Hepatic stellate cell (primary cell): ENCODE measurements around the gene VPS72.
A peak's percentile ranks its signal among the peaks of the same experiment; 100 is the strongest.
"Not testable (repeated sequence)": the region's sequence is repeated elsewhere in the genome, so short reads cannot be mapped to it uniquely, and the experiment has no call there.

ENCODE experiments used
- DNase-seq: peaks from one replicate; pipeline ENCODE4 v3.0.0; 2011; ENCODE audit warnings: low spot score

The VPS72 gene

GRCh38 chr1:151189637-151190445, at the start of gene VPS72:
Gene VPS72 (minus strand): TSS chr1:151190197. CDS start chr1:151190121, 76 bp downstream.
- peak; percentile 89 for DNase-seq

- peak; percentile 83 for DNase-seq
These were observed 48.4 kb upstream of the VPS72 start for GRCh38 chr1:151238467-151238739.

- no peak for DNase-seq
These were observed 47.9 kb upstream of the VPS72 start for GRCh38 chr1:151237678-151238466.

- DNase-seq, result no peak
These were observed 45.2 kb upstream of the VPS72 start for GRCh38 chr1:151235235-151235634.

GRCh38 chr1:151222130-151222529, 32.1 kb upstream of the VPS72 start:
- no peak for DNase-seq

- DNase-seq, result no peak
These were observed 31.6 kb upstream of the VPS72 start for GRCh38 chr1:151221616-151222015.

- DNase-seq, result no peak
These were observed 23.6 kb upstream of the VPS72 start for GRCh38 chr1:151213560-151213959.

GRCh38 chr1:151211972-151212705, 22.1 kb upstream of the VPS72 start:
- no peak for DNase-seq

GRCh38 chr1:151210830-151211229, 20.8 kb upstream of the VPS72 start:
- DNase-seq, result no peak

- not testable (repeated sequence) for DNase-seq
These were observed 15.5 kb upstream of the VPS72 start for GRCh38 chr1:151205381-151205965.

GRCh38 chr1:151199873-151200581, 10.0 kb upstream of the VPS72 start:
- DNase-seq, result peak; percentile 69

- DNase-seq, result peak; percentile 100
These were observed 8.5 kb upstream of the VPS72 start, which contains the start of gene PIP5K1A for GRCh38 chr1:151198254-151199127. Gene PIP5K1A (plus strand): TSS chr1:151198552. CDS start chr1:151198997, 445 bp downstream.

- no peak for DNase-seq
These were observed 7.9 kb upstream of the VPS72 start for GRCh38 chr1:151197863-151198253.

GRCh38 chr1:151196292-151196800, 6.3 kb upstream of the VPS72 start:
- peak; percentile 64 for DNase-seq

GRCh38 chr1:151194894-151195594, 5.0 kb upstream of the VPS72 start:
- peak; percentile 80 for DNase-seq

- DNase-seq, result no peak
These were observed 3.9 kb upstream of the VPS72 start for GRCh38 chr1:151193856-151194255.

GRCh38 chr1:151193304-151193703, 3.3 kb upstream of the VPS72 start:
- no peak for DNase-seq

GRCh38 chr1:151192047-151192446, 2.0 kb upstream of the VPS72 start:
- no peak for DNase-seq

- DNase-seq, result not testable (repeated sequence)
These were observed 1.3 kb downstream of the VPS72 start for GRCh38 chr1:151188667-151189066.

GRCh38 chr1:151187205-151187604, 2.8 kb downstream of the VPS72 start:
- DNase-seq, result no peak
